Naive thymus-derived CD8-positive, alpha-beta T cell (primary cell): ENCODE data around the gene ACOX1. TPM values are rescaled to one million over a fixed set of nuclear protein-coding genes. Genes with fewer than 3 reads are reported as not detected.

Source experiments
- ATAC-seq, 2 donors: fragments of 150-1000 bp; cut with Tn5 transposase in 1 of 2; sonication (Bioruptor Pico), chemical (Tn5 transposase) in 1 of 2; 1 replicate in 1 of 2; 2 replicates in 1 of 2; pipeline ENCODE4 v1.10.0; 2021; ENCODE audit warnings: mild to moderate bottlenecking in 2 of 2, moderate library complexity in 2 of 2
- POLR2A ChIA-PET: fragments of 350-600 bp; sonication (Branson Sonifier 250); formaldehyde crosslinking; loops from one replicate; lab custom pipeline; 2021; ENCODE audit warnings: antibody characterized with exemption; lab: Charles Lee
- DNase-seq, 10 donors: peaks; one replicate each; pipeline versions ENCODE4 v3.0.0 to v3.0.0-alpha.2; 2020 to 2022
- H3K27ac Mint-ChIP-seq, 10 donors: one replicate each; pipeline ENCODE4 v1.8.0; 2020 to 2022; ENCODE audit warnings: mild to moderate bottlenecking in 10 of 10, mixed read lengths in 10 of 10, moderate library complexity in 4 of 10, inconsistent platforms in 1 of 10
- H3K27me3 Mint-ChIP-seq, 5 donors: one replicate each; pipeline ENCODE4 v1.8.0; 2021 to 2022; ENCODE audit warnings: mixed read lengths in 5 of 5
- H3K36me3 Mint-ChIP-seq, 3 donors: one replicate each; pipeline ENCODE4 v1.8.0; 2020 to 2022; ENCODE audit warnings: mixed read lengths in 3 of 3, mild to moderate bottlenecking in 2 of 3, inconsistent platforms in 1 of 3
- H3K4me1 Mint-ChIP-seq, 4 donors: one replicate each; pipeline ENCODE4 v1.8.0; 2021 to 2022; ENCODE audit warnings: mixed read lengths in 4 of 4
- H3K4me3 Mint-ChIP-seq, 10 donors: one replicate each; pipeline ENCODE4 v1.8.0; 2020 to 2022; ENCODE audit warnings: mild to moderate bottlenecking in 10 of 10, mixed read lengths in 10 of 10, moderate library complexity in 6 of 10, inconsistent platforms in 1 of 10
- H3K9me3 Mint-ChIP-seq, 9 donors: one replicate each; pipeline ENCODE4 v1.8.0; 2020 to 2022; ENCODE audit warnings: mixed read lengths in 9 of 9, mild to moderate bottlenecking in 3 of 9, inconsistent platforms in 1 of 9, moderate library complexity in 1 of 9
- polyA plus RNA-seq, 3 donors: library from polyadenylated mRNA; unstranded; fragments of 300-500 nt; fragmentation: Illumina TruSeq; gene quantifications; one replicate each; pipeline ENCODE4 v1.2.3, GENCODE V29; 2021
- total RNA-seq, 8 experiments: library from RNA in 2 of 8; stranded (reverse) in 2 of 8; gene quantifications; one replicate each; pipeline ENCODE4 v1.2.3 and lab custom pipeline; 2021 to 2026

The ACOX1 gene
- total and polyA plus RNA-seq, 5 experiments from 2014 or later = 11.4 to 39.3 (median 18.4) TPM

DNA sequence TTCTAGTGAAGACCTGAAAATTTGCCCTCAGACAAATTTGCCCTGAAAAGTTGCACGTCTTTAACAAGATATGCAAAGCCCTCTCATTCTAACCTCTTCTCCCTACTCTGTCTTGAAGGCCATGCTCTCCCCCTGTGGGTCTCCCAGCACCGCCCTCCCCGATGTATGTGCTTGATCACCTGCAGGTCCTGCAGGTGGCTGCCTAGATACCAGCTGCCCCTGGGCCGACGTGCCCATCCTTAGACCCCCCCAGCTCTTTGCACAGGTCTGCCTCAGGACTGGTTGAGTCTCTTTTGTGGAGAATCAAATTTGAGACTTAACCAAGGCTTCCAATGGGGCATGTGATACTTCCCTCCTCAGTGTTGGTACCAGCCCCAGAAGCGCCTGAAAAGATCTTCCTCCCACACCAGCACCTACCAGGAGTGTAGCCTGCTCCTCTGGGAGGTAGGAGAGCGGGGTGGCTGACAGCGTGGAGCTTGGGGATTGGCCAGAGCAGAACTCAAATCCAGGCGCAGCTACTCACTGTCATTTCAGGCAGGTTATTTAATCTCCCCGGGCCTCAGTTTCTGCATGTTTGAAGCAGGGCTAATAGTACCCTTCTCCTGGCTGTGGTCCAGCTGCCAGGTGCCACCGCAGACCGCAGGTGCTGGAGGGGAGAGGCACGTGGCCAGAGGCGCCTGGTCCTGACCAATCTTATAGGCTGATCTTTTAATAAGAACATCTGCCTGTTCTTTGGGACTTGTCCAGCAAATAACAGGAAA, 69.7 kb downstream of the ACOX1 start:
- H3K27ac Mint-ChIP-seq = peak overlapping the region in 2 of 10 donors; percentile 46 to 69
- DNase-seq (no peak), ATAC-seq (no peak)
- POLR2A ChIA-PET = interaction anchor here (0.5 to 1.1 kb wide), 5 partner anchors 10 to 183 kb away, joined by 3 to 4 read pairs (median 3); no protein-coding TSS in a partner anchor
- peaks cover 0 to 16% (median 0%) of the 10 kb centered on the region in 3 donors for H3K36me3 Mint-ChIP-seq
- H3K9me3 Mint-ChIP-seq = no peaks in the 10 kb centered on the region
- peak overlapping the region in 3 of 10 donors; percentile 10 to 34 (median 33) for H3K4me3 Mint-ChIP-seq
- peaks cover 6 to 23% (median 14%) of the 10 kb centered on the region in 4 donors for H3K4me1 Mint-ChIP-seq
- no peaks in the 10 kb centered on the region for H3K27me3 Mint-ChIP-seq

DNA sequence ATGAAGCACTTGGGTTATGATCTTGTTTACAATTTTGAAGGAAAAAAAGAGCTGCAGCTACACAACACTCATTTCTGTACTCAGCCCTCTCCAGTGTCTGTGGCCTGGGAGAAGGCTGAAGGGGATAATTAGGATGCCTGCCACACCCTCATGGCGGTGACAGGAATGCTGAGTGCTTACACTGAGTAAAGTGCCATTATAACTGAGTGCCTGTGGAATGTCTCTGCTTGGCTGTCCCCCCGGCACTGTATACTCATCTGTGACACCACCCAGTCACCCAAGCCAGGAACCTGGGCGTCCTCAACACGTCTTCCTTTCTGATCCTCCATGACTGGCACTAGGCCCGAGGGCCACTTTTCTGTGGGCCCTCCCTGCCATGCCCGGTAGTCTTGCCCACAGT, 70.8 kb downstream of the ACOX1 start:
- H3K4me3 Mint-ChIP-seq = peak overlapping the region in 2 of 10 donors; percentile 24 to 70
- peaks cover 9 to 29% (median 22%) of the 10 kb centered on the region in 4 donors for H3K4me1 Mint-ChIP-seq
- peaks cover 0 to 15% (median 0%) of the 10 kb centered on the region in 3 donors for H3K36me3 Mint-ChIP-seq
- H3K9me3 Mint-ChIP-seq = no peaks in the 10 kb centered on the region
- DNase-seq = no peak
- H3K27me3 Mint-ChIP-seq = no peaks in the 10 kb centered on the region
- no peak for ATAC-seq
- POLR2A ChIA-PET = interaction anchor here (1.1 kb wide), 1 partner anchor 12 kb away, joined by 3 read pairs; no protein-coding TSS in a partner anchor
- peak overlapping the region in 1 of 10 donors; percentile 80 for H3K27ac Mint-ChIP-seq

DNA sequence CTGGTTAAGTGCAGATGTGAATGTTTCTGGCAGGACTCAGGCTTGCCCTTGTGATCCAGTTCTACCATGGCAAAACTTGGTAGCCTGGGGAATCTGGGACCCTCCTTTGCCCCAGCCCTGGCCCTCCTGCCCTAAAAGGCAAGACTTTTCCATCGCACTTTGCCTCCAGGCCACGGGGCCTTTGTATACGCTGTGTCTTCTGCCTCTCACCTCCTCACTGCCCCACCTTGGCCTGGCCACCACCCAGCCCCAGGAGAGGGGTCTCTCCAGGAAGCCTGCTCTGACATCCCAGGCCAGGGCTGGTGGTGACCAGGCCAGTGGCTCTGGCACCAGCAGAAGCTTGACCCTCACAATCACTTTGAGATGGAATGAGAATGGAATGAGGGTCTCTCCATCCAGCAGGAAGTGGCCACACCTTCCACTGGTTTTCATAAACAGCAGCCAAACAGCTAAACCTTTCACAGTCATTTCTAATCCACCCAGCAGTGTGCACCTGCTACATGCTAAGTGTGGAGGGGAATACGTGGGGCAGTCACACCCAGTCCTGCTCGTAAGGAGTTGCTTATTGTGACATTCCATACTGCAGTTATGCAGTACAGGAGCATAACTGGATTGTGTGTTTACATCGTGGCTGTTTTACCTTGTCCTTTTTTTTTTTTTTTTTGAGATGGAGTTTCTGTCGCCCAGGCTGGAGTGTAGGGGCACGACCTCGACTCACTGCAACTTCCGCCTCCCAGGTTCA, 72.7 kb downstream of the ACOX1 start:
- Mint-ChIP-seq H3K9me3 (no peaks in the 10 kb centered on the region), H3K27ac (peak overlapping the region in 9 of 10 donors; percentile 37 to 84 (median 78)), H3K4me3 (peak overlapping the region; percentile 28 to 58 (median 52)), H3K4me1 (peaks cover 9 to 30% (median 22%) of the 10 kb centered on the region in 4 donors), H3K36me3 (peaks cover 0 to 14% (median 0%) of the 10 kb centered on the region in 3 donors), H3K27me3 (no peaks in the 10 kb centered on the region)
- DNase-seq = no peak
- POLR2A ChIA-PET = interaction anchor here (0.6 to 4.8 kb wide), 8 partner anchors 10 to 123 kb away, joined by 3 to 47 read pairs (median 7); partner anchors contain the start of genes TRIM65, UNK and WBP2
- ATAC-seq = no peak

DNA sequence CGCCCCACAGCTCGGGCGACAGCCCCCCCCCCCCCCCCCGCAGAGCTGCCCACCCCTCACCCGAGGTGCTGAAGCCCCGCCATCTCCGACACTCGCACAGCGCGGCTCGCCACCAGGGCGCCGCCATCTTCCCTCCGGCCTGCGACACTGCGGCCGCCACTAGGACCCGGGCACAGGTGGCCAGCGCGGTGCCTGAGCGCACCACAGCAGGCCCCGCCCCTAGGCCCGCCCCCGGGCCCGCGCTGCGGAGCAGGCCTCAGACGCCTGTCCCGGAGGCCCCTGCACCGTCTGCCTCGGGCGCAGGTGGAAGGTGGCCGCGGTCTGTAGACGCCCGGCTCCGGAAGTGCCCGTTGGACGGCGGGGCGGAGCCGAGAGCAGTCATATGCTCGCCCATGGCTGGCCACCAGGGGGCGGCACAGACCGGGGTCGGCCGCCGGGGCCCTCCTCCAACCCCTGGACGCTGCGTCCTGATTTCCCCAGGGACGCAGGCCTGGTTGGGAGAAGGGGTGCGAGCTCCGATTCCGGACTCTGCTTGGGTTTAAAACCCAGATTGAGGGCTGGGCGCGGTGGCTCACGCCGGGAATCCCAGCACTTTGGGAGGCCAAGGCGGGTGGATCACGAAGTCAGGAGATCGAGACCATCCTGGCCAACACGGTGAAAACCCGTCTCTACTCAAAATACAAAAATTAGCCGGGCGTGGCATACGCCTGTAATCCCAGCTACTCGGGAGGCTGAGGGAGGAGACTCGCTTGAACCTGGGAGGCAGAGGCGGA, 74.0 kb downstream of the ACOX1 start, which contains the start of gene MRPL38:
MRPL38 (minus strand) TSS at position 136 of the 773 bp plus-strand sequence; CDS start at position 127, 9 bp downstream.
- peak; percentile 95 to 97 for ATAC-seq
- DNase-seq = peak; percentile 87 to 96 (median 92)
- Mint-ChIP-seq H3K36me3 (peaks cover 0 to 20% (median 0%) of the 10 kb centered on the region in 3 donors), H3K27ac (peak within 1 kb of the TSS; percentile 85 to 97 (median 95)), H3K4me1 (peaks cover 9 to 29% (median 21%) of the 10 kb centered on the region in 4 donors), H3K27me3 (no peaks in the 10 kb centered on the region), H3K4me3 (peak within 1 kb of the TSS; percentile 83 to 94 (median 90)), H3K9me3 (no peaks in the 10 kb centered on the region)
- POLR2A ChIA-PET = interaction anchor here (0.9 to 4.8 kb wide), 21 partner anchors 8 to 360 kb away, joined by 3 to 47 read pairs (median 4); partner anchors contain the start of genes EXOC7, TRIM47, TRIM65 and UBALD2

DNA sequence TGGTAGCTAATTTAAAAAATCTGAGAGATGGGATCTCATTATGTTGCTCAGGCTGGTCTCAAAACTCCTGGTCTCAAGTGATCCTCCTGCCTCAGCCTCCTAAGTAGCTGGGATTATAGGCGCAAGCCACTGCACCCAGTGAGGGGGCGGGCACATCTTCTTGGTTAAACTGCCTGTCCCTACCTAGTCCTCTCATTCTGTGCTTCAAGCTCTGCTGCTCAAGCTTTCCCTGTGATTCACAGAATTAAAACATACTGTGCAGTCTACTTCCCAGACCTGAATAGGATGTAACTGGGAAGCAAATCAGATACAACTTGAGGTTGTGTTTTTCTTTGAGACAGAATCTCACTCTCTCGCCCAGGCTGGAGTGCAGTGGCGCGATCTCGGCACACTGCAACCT, 76.6 kb downstream of the ACOX1 start:
- H3K36me3 Mint-ChIP-seq = peaks cover 0 to 37% (median 0%) of the 10 kb centered on the region in 3 donors
- no peaks in the 10 kb centered on the region for H3K9me3 Mint-ChIP-seq
- H3K27ac Mint-ChIP-seq = no peak overlapping the region
- H3K4me1 Mint-ChIP-seq = peaks cover 7 to 28% (median 17%) of the 10 kb centered on the region in 4 donors
- no peak overlapping the region for H3K4me3 Mint-ChIP-seq
- ATAC-seq (no peak), DNase-seq (no peak)
- POLR2A ChIA-PET = interaction anchor here (1.1 to 4.8 kb wide), 6 partner anchors 8 to 148 kb away, joined by 3 to 47 read pairs (median 10); partner anchors contain the start of genes GALK1, TRIM47 and WBP2
- no peaks in the 10 kb centered on the region for H3K27me3 Mint-ChIP-seq

DNA sequence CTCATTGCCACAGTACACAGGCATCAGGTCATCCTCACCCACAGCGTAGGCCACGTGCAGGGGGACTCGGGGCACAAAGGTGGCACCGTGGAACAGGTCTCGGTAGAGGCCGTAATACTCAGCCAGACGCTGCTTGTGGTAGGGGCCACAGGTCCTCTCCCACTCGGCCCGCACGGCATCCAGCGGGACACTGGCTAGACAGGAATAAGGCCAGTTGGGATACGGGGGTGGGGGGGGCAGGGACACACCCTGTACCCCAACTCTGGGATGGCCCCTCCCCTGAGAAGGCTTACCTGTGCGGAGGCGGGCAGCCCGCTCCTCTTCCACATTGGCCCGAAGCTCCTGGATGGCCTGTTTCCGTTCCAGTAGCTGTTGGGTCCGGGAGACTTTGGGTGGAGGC, 77.2 kb downstream of the ACOX1 start:
- Mint-ChIP-seq H3K27me3 (no peaks in the 10 kb centered on the region), H3K27ac (no peak overlapping the region), H3K4me1 (peaks cover 7 to 28% (median 18%) of the 10 kb centered on the region in 4 donors), H3K4me3 (peak overlapping the region in 2 of 10 donors; percentile 30 to 34), H3K36me3 (peaks cover 0 to 37% (median 0%) of the 10 kb centered on the region in 3 donors), H3K9me3 (no peaks in the 10 kb centered on the region)
- ATAC-seq (no peak), DNase-seq (no peak)
- POLR2A ChIA-PET = interaction anchor here (1.4 to 4.8 kb wide), 3 partner anchors 23 to 47 kb away, joined by 4 to 47 read pairs (median 20); partner anchors contain the start of genes TRIM47 and WBP2

DNA sequence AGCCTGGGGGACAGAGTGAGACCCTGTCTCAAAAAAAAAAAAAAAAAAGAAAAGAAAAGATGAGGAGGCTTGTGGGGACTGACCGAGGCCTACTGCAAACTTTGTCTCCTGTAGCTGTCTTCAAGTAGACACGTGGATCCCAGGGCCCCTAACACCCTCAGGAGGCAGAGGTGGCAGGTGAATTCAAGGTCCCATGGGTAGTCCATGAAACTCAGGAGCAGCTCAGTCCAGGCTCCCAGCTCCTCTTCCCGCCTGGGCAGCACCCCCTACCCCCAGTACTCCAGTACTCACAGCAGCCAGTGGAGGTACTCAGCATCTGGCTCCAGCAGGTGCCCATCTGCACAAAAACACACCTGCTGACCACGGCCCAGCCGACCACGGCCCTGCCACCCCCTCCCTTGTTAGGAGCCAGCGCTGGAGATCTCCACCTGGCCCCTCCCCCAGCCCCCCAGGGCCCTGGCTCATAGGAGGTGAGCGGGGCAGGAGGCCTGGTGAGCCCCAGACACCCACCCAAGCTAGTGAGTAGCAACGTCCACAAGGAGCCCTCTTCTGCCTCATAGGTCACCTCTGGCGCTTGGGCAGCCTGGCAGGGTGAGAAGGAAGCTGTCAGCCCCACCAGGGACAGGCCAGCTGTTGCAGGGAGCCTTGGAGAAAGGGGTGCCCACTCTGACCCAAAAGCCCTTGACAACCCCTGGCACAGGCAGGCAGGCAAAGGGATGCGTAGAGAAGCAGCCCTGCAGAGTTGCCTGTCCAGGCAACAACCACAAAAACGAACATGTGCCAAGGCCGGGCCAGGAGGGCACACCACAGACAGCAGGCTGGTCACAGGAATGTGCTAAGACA, 78.1 kb downstream of the ACOX1 start:
- no peaks in the 10 kb centered on the region for H3K9me3 Mint-ChIP-seq
- DNase-seq (no peak), ATAC-seq (no peak)
- peaks cover 3 to 24% (median 18%) of the 10 kb centered on the region in 4 donors for H3K4me1 Mint-ChIP-seq
- H3K36me3 Mint-ChIP-seq = peaks cover 0 to 37% (median 0%) of the 10 kb centered on the region in 3 donors
- H3K27me3 Mint-ChIP-seq = no peaks in the 10 kb centered on the region
- POLR2A ChIA-PET = interaction anchor here (0.5 to 9.7 kb wide), 4 partner anchors 23 to 142 kb away, joined by 3 to 192 read pairs (median 4); partner anchors contain the start of genes TRIM47 and WBP2
- peak overlapping the region in 1 of 10 donors; percentile 43 for H3K27ac Mint-ChIP-seq
- H3K4me3 Mint-ChIP-seq = no peak overlapping the region

DNA sequence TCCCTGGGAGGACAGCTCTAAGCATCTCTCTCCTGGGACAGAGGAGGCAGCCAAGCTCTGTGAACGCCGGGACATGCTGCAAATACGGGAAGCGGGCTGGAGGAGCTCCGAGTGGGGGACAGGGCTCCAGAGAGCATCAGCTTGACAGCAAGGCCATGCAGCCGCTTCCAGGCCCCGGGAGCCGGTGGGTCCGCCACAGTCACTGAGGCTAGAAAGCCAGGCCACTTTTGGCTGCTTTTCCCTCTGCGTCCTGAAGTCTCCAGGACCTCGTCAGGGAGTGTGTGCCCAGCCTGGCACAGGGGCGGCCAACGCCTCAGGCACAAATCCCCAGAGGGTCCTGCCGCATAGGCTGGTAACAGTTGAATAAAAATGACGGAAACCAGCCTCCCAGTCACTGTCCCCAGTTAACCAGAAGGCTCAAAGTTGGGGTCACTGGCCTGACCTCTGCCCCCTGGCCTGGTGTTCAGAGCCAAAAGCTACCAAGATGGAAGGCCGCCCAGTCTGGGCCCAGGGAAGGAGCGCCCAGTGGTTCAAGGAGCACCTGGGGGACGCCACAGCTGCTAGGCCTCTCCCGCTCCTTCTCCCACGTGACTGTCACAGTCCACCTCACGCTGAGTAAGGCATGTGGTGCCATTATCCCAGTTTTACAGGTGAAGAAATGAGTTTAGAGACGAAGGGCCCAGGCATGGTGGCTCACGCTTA, 79.0 kb downstream of the ACOX1 start:
- H3K27ac Mint-ChIP-seq = peak overlapping the region in 2 of 10 donors; percentile 41 to 82
- DNase-seq = no peak
- H3K36me3 Mint-ChIP-seq = peaks cover 0 to 37% (median 1%) of the 10 kb centered on the region in 3 donors
- H3K9me3 Mint-ChIP-seq = no peaks in the 10 kb centered on the region
- H3K4me1 Mint-ChIP-seq = peaks cover 12 to 29% (median 24%) of the 10 kb centered on the region in 4 donors
- POLR2A ChIA-PET = interaction anchor here (0.5 to 9.7 kb wide), 7 partner anchors 9 to 500 kb away, joined by 3 to 192 read pairs (median 3); partner anchors contain the start of genes TRIM47 and WBP2
- no peak for ATAC-seq
- H3K27me3 Mint-ChIP-seq = no peaks in the 10 kb centered on the region
- H3K4me3 Mint-ChIP-seq = peak overlapping the region in 1 of 10 donors; percentile 30

DNA sequence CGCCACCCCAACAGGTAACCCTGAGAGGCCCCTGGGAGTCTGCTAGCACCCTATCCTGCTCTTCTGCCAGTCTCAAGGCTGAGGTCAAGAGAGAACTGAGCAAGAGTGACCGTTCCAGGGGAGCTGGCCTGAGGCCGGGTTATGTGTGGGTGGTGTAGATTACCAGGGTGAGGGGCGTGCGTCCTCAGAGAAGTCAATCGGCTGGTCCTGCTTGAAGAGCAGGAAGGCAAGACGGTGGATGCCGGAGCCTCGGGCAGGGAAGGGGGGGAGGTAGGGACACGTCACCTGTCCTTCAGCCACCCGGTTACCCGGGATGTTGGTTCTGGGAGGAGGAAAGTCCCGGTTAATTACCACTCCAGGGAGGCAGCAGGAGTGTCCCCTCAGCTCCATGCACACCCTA, 79.6 kb downstream of the ACOX1 start:
- ATAC-seq = no peak
- no peaks in the 10 kb centered on the region for H3K27me3 Mint-ChIP-seq
- peak overlapping the region in 1 of 10 donors; percentile 45 for H3K4me3 Mint-ChIP-seq
- no peaks in the 10 kb centered on the region for H3K9me3 Mint-ChIP-seq
- H3K36me3 Mint-ChIP-seq = peaks cover 0 to 37% (median 1%) of the 10 kb centered on the region in 3 donors
- POLR2A ChIA-PET = interaction anchor here (0.5 to 9.7 kb wide), 6 partner anchors 10 to 500 kb away, joined by 3 to 192 read pairs (median 3); partner anchors contain the start of genes TRIM47 and WBP2
- DNase-seq = no peak
- peak overlapping the region in 2 of 10 donors; percentile 41 to 82 for H3K27ac Mint-ChIP-seq
- peaks cover 14 to 31% (median 25%) of the 10 kb centered on the region in 4 donors for H3K4me1 Mint-ChIP-seq

DNA sequence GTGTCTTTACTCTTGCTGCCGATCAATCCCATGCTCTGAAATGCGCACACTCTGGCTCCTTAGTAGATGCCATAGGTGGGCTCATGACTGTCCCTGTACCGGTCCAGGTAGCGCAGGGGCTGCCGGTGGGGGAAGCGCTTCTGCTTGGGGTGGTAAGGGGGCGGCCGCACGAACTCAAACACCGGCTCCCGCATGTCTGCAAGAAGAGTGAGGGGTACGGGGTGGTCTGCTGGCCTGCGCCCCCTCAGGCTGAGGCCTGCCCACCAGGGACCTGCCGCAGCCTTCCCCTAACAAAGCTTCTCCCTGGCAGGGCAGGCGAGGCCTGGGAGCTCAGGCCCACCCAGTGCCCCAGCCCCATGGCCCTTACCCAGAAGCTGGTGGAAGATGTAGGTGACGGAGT, 80.2 kb downstream of the ACOX1 start:
- peaks cover 17 to 33% (median 26%) of the 10 kb centered on the region in 4 donors for H3K4me1 Mint-ChIP-seq
- POLR2A ChIA-PET = interaction anchor here (1.5 to 9.7 kb wide), 3 partner anchors 21 to 122 kb away, joined by 3 to 192 read pairs (median 108); partner anchors contain the start of genes TRIM47 and WBP2
- no peak for DNase-seq
- no peaks in the 10 kb centered on the region for H3K27me3 Mint-ChIP-seq
- peak overlapping the region in 3 of 10 donors; percentile 1 to 75 (median 43) for H3K4me3 Mint-ChIP-seq
- peak overlapping the region in 1 of 10 donors; percentile 34 for H3K27ac Mint-ChIP-seq
- ATAC-seq = no peak
- H3K36me3 Mint-ChIP-seq = peaks cover 0 to 37% (median 1%) of the 10 kb centered on the region in 3 donors
- H3K9me3 Mint-ChIP-seq = no peaks in the 10 kb centered on the region
